K562 (cell line): ENCODE results near the gene SPEF1. TPM values are rescaled to one million over a fixed set of nuclear protein-coding genes. Genes with fewer than 3 reads are reported as not detected.

Source experiments
- ATAC-seq: fragments of 200-7000 bp; cut with Tn5 transposase; 3 replicates; pipeline ENCODE4 v1.9.1; 2020; ENCODE audit warnings: moderate library complexity
- BruUV-seq: library from RNA; stranded (reverse); fragments of 400-500 nt; replicated peaks from 2 replicates; lab custom pipeline; 2021; lab: Mats Ljungman, UMichigan
- CTCF ChIA-PET: fragments of 300-600 bp; formaldehyde crosslinking; extraction: SDS; loops from one replicate; lab custom pipeline; 2021; ENCODE audit warnings: low intra/inter-chr PET ratio; lab: Yijun Ruan, JAX
- POLR2A ChIA-PET: fragments of 300-600, 350-650 bp; sonication (Branson Sonifier 250); formaldehyde crosslinking; extraction: SDS; loops from one replicate; lab custom pipeline; 2021; ENCODE audit warnings: antibody characterized with exemption, inconsistent platforms; lab: Yijun Ruan, JAX
- DNase-seq, 4 experiments: peaks; one replicate each; pipeline versions ENCODE4 v3.0.0 to v3.0.0-alpha.2; 2011 to 2018; ENCODE audit warnings: low spot score in 3 of 4, mixed read lengths in 3 of 4; ENCODE audit errors: extremely low read depth in 1 of 4
- FAIRE-seq: peaks from 2 replicates; lab custom pipeline; 2011; peaks lifted over from hg19 to GRCh38; lab: Jason Lieb, UNC
- H2AFZ ChIP-seq: 2 replicates; pipeline ENCODE4 v1.6.0; 2011; ENCODE audit warnings: low read depth, low read length, control low read depth, inconsistent platforms
- H3K27ac ChIP-seq: fragments of 200-600 bp; 3 replicates; pipeline ENCODE4 v1.8.0; 2011; ENCODE audit warnings: low read depth, mild to moderate bottlenecking, control low read depth, inconsistent platforms, low read length, moderate library complexity, mixed read lengths; ENCODE audit errors: extremely low read depth
- H3K27me3 ChIP-seq, 2 experiments: fragments of 300-600 bp in 1 of 2; 2 replicates in 1 of 2; 3 replicates in 1 of 2; pipeline versions ENCODE4 v1.6.0 to v1.8.0; 2011; ENCODE audit warnings: inconsistent platforms in 2 of 2, low read length in 2 of 2, mild to moderate bottlenecking in 1 of 2, mixed read lengths in 1 of 2, moderate library complexity in 1 of 2; ENCODE audit not compliant: control insufficient read depth in 2 of 2, insufficient read depth in 2 of 2
- H3K36me3 ChIP-seq: fragments of 300-600 bp; 3 replicates; pipeline ENCODE4 v1.8.0; 2011; ENCODE audit warnings: mild to moderate bottlenecking, low read length, inconsistent platforms; ENCODE audit not compliant: control insufficient read depth, insufficient read depth
- H3K4me1 ChIP-seq, 2 experiments: fragments of 200-600 bp in 1 of 2; replicated peaks in 1 of 2; 2 replicates in 1 of 2; 3 replicates in 1 of 2; pipeline versions ENCODE4 v1.5.1 to v1.8.0; 2011; ENCODE audit warnings: inconsistent platforms in 2 of 2, low read length in 2 of 2, mild to moderate bottlenecking in 1 of 2, mixed read lengths in 1 of 2, moderate library complexity in 1 of 2; ENCODE audit not compliant: control insufficient read depth in 2 of 2, insufficient read depth in 2 of 2
- H3K4me2 ChIP-seq: 2 replicates; pipeline ENCODE4 v1.6.1; 2011; ENCODE audit warnings: low read length, control low read depth, inconsistent platforms, mixed read lengths; ENCODE audit not compliant: insufficient read depth
- H3K4me3 ChIP-seq: fragments of 200-600 bp; sonication (generic), shearing (Covaris generic); 2 replicates; pipeline ENCODE4 v1.5.1; 2016; ENCODE audit warnings: control low read depth, inconsistent platforms
- H3K79me2 ChIP-seq: fragments of 200-600 bp; 3 replicates; pipeline ENCODE4 v1.8.0; 2011; ENCODE audit warnings: low read length, inconsistent platforms; ENCODE audit not compliant: control insufficient read depth, insufficient read depth
- H3K9ac ChIP-seq, 2 experiments: 2 replicates each; pipeline versions ENCODE4 v1.6.0 to v1.6.1; 2011; ENCODE audit warnings: low read depth in 2 of 2, low read length in 2 of 2, control low read depth in 1 of 2, inconsistent platforms in 1 of 2, mild to moderate bottlenecking in 1 of 2, mixed read lengths in 1 of 2; ENCODE audit not compliant: insufficient read depth in 1 of 2
- H3K9me1 ChIP-seq: one replicate; pipeline ENCODE4 v1.6.0; 2011; ENCODE audit warnings: inconsistent platforms, mild to moderate bottlenecking, low read length, moderate library complexity; ENCODE audit not compliant: control insufficient read depth, insufficient read depth
- H3K9me3 ChIP-seq: replicated peaks from 2 replicates; pipeline ENCODE4 v1.5.1; 2011; ENCODE audit warnings: low read depth, low read length, inconsistent platforms; ENCODE audit not compliant: control insufficient read depth, insufficient read depth
- H4K20me1 ChIP-seq: replicated peaks from 2 replicates; pipeline ENCODE4 v1.6.1; 2011; ENCODE audit warnings: low read length, inconsistent platforms, mixed read lengths; ENCODE audit not compliant: control insufficient read depth, insufficient read depth
- CBFA2T3 ChIP-seq: fragments of 450-650 bp; IDR thresholded peaks from 2 replicates; pipeline ENCODE4 v1.6.1; 2017
- ELF4 ChIP-seq: fragments of 450-650 bp; formaldehyde crosslinking; IDR thresholded peaks from 2 replicates; pipeline ENCODE4 v1.4.0; 2022; ENCODE audit warnings: missing genetic modification characterization
- FOXK1 ChIP-seq: sonication (generic); formaldehyde crosslinking; IDR thresholded peaks from 2 replicates; pipeline ENCODE4 v1.8.0; 2022; ENCODE audit warnings: missing genetic modification reagents, mild to moderate bottlenecking, borderline replicate concordance
- NR2C2 ChIP-seq, 2 experiments: fragments of 200-800 bp in 1 of 2; sonication (Bioruptor generic) in 1 of 2; sonication (generic) in 1 of 2; formaldehyde crosslinking in 1 of 2; IDR thresholded peaks; 2 replicates each; pipeline versions ENCODE4 v1.6.1 to v1.8.0; 2016 to 2022; ENCODE audit warnings: mild to moderate bottlenecking in 1 of 2, missing compliant biosample characterization in 1 of 2, missing genetic modification characterization in 1 of 2, missing genetic modification reagents in 1 of 2
- NRF1 ChIP-seq, 2 experiments: fragments of 450-650 bp; IDR thresholded peaks in 1 of 2; conservative IDR thresholded peaks in 1 of 2; 2 replicates each; pipeline ENCODE4 v1.6.1; 2014; ENCODE audit warnings: mild to moderate bottlenecking in 2 of 2
- PHTF2 ChIP-seq: fragments of 250-450 bp; sonication (Bioruptor Pico); IDR thresholded peaks from 2 replicates; pipeline ENCODE4 v1.5.0; 2021; ENCODE audit warnings: mild to moderate bottlenecking
- SAFB2 ChIP-seq: fragments of 200-400 bp; formaldehyde crosslinking; IDR thresholded peaks from 2 replicates; pipeline ENCODE4 v1.6.1; 2018; ENCODE audit warnings: borderline replicate concordance, low read length, low read depth, moderate library complexity; ENCODE audit not compliant: severe bottlenecking
- ZNF699 ChIP-seq: fragments of 250-450 bp; sonication (Bioruptor Pico); IDR thresholded peaks from 2 replicates; pipeline ENCODE4 v1.8.0; 2021; ENCODE audit warnings: mild to moderate bottlenecking, moderate library complexity; ENCODE audit not compliant: insufficient replicate concordance
- ZNF764 ChIP-seq: fragments of 250-450 bp; sonication (Bioruptor Pico); IDR thresholded peaks from 2 replicates; pipeline ENCODE4 v1.4.0; 2020; ENCODE audit warnings: low read depth, mild to moderate bottlenecking, moderate library complexity
- ZNF830 ChIP-seq: fragments of 250-450 bp; sonication (Bioruptor Pico); IDR thresholded peaks from 2 replicates; pipeline ENCODE4 v1.5.0; 2021; ENCODE audit warnings: mild to moderate bottlenecking
- WGBS: fragments of 100-300 bp; shearing (Covaris generic); methylation state at CpG from one replicate; pipeline ENCODE4 v1.1.6; 2016; ENCODE audit warnings: low coverage, mixed read lengths; ENCODE audit not compliant: insufficient coverage; ENCODE audit errors: missing lambda C conversion rate; 5-methylcytosine and 5-hydroxymethylcytosine counted together
- in situ Hi-C: fragments of 300-500 bp; cut with MboI; formaldehyde crosslinking; loops from 4 replicates; pipeline ENCODE4 v1.15.0; 2018; ENCODE audit warnings: inconsistent platforms, mixed read lengths
- intact Hi-C: fragments of 100-400 bp; cut with micrococcal nuclease; formaldehyde crosslinking; loops from 2 replicates; pipeline ENCODE4 v1.14.2; 2022
- polyA plus RNA-seq, 8 experiments: library from polyadenylated mRNA; depleted of rRNA in 4 of 8; stranded (reverse) in 5 of 8; unstranded in 3 of 8; fragments of >200 nt; fragmentation: Nextera tagmentation in 2 of 8; fragmentation: Illumina TruSeq in 1 of 8; extraction: Ambion mirVana in 2 of 8; extraction: Trizol in 1 of 8; gene quantifications; 2 replicates each; pipeline versions ENCODE4 v1.2.1 to v1.2.3, GENCODE V29; 2011 to 2014; ENCODE audit warnings: inconsistent platforms in 1 of 8, missing spikeins in 1 of 8
- total RNA-seq, 7 experiments: library from RNA; depleted of rRNA in 6 of 7; stranded (reverse); fragments of >200 nt in 6 of 7; fragmentation: Illumina TruSeq in 2 of 7; extraction: Trizol in 2 of 7; gene quantifications; 2 replicates each; pipeline versions ENCODE4 v1.2.1 to v1.2.3, GENCODE V29; 2011 to 2021; ENCODE audit warnings: low replicate concordance in 1 of 7
- TF ChIP-seq, protein P1 (sequence below): sonication (generic); formaldehyde crosslinking; IDR thresholded peaks from 2 replicates; pipeline ENCODE4 v1.8.1; 2023; ENCODE audit warnings: mild to moderate bottlenecking, missing genetic modification reagents
- TF ChIP-seq, protein P2 (sequence below): fragments of 250-450 bp; sonication (Bioruptor Pico); IDR thresholded peaks from 2 replicates; pipeline ENCODE4 v1.4.0; 2020
- TF ChIP-seq, protein P3 (sequence below), 2 experiments: fragments of 150-350 bp in 1 of 2; IDR thresholded peaks; 2 replicates each; pipeline ENCODE4 v1.6.1; 2012 to 2016; ENCODE audit warnings: low read depth in 2 of 2, low read length in 2 of 2, mild to moderate bottlenecking in 1 of 2, moderate library complexity in 1 of 2

SPEF1 gene
- total and polyA plus RNA-seq, 9 of the 15 experiments (the other 6 are each of a cell fraction or from before 2014, with no cell fraction given): not detected

DNA sequence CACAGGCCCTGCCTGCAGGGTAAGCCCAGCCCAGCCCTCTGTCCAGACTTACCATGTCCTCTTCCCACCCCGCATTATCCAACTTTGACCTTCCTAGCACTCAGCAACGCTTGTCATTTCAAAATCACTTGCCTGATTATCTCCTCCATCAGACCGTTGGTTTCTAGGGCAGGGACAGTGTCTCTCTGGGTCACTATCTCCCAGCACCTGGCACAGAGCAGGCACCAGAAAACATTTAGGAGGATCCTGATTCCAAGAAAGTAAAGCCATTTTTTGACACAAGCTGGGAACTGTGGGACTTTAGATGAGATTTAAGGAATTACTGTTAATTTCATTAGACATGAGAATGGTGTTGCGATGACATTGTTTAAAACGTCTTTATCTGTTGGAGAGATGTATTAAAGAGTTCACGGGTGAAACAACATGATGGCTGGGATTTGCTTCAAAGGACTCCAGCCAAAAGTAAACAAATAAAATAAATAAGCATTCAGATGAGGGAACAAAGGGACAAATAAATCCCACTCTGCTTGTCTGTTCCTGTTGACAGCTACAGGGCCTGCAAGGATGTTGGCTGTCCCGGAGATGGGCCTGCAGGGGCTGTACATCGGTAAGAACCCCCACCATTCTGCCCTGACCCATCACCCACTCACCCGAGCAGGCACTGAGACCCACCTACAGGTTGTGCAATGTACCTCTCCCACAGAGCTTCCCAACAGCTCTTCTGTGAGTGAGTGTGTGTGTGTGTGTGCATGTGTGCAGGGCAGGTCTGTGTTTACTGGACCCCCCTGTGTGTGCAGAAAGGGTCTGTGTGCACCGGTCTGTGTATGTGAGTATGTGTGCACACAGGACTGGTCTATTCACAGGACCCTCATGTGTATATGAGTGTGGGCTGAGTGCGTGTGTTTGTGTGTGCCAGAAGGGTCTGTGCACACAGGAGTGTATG, 42.9 kb downstream of the SPEF1 start:
- POLR2A ChIA-PET: no interaction called here
- H3K4me1 ChIP-seq: peaks cover 3 to 20% of the 10 kb centered on the region in 2 experiments; a peak in 3 of 5 replicates
- BruUV-seq: no TSS peak
- no peaks in the 10 kb centered on the region for H3K9me3 ChIP-seq
- no peak overlapping the region for H3K4me2 ChIP-seq
- H2AFZ ChIP-seq: no peak overlapping the region
- H3K9me1 ChIP-seq: no peaks in the 10 kb centered on the region
- no peaks in the 10 kb centered on the region for H3K27me3 ChIP-seq
- CTCF ChIA-PET: interaction anchor here (0.6 kb wide), 1 partner anchor 51 kb away, joined by 4 read pairs; no protein-coding TSS in a partner anchor
- DNase-seq (no peak), FAIRE-seq (no peak), ATAC-seq (no peak)
- no peaks in the 10 kb centered on the region for H4K20me1 ChIP-seq
- intact Hi-C loops: no loop called here
- H3K4me3 ChIP-seq: no peak overlapping the region
- no peaks in the 10 kb centered on the region for H3K36me3 ChIP-seq
- TF ChIP-seq, protein P1, sequence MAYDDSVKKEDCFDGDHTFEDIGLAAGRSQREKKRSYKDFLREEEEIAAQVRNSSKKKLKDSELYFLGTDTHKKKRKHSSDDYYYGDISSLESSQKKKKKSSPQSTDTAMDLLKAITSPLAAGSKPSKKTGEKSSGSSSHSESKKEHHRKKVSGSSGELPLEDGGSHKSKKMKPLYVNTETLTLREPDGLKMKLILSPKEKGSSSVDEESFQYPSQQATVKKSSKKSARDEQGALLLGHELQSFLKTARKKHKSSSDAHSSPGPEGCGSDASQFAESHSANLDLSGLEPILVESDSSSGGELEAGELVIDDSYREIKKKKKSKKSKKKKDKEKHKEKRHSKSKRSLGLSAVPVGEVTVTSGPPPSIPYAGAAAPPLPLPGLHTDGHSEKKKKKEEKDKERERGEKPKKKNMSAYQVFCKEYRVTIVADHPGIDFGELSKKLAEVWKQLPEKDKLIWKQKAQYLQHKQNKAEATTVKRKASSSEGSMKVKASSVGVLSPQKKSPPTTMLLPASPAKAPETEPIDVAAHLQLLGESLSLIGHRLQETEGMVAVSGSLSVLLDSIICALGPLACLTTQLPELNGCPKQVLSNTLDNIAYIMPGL (CRISPR knock-in tag): no peak
- TF ChIP-seq FOXK1 (CRISPR knock-in tag) (no peak), NRF1 (conservative IDR thresholded peaks at IDR 0.05 in 1 of 2, IDR thresholded peaks at IDR 0.05 in 1 of 2) (no peak), ZNF699 (CRISPR knock-in tag) (no peak), NR2C2 (CRISPR knock-in tag; IDR thresholded peaks at IDR 0.05) (no peak), NR2C2 (tag; IDR thresholded peaks at IDR 0.05) (peak; percentile 70), ZNF830 (CRISPR knock-in tag) (no peak), CBFA2T3 (peak; percentile 3; the same call in 1 of the 2 replicates), SAFB2 (no peak), ELF4 (CRISPR knock-in tag) (no peak), PHTF2 (no peak), ZNF764 (CRISPR knock-in tag) (no peak)
- TF ChIP-seq, protein P2, sequence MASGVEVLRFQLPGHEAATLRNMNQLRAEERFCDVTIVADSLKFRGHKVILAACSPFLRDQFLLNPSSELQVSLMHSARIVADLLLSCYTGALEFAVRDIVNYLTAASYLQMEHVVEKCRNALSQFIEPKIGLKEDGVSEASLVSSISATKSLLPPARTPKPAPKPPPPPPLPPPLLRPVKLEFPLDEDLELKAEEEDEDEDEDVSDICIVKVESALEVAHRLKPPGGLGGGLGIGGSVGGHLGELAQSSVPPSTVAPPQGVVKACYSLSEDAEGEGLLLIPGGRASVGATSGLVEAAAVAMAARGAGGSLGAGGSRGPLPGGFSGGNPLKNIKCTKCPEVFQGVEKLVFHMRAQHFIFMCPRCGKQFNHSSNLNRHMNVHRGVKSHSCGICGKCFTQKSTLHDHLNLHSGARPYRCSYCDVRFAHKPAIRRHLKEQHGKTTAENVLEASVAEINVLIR: no peak
- TF ChIP-seq, protein P3, sequence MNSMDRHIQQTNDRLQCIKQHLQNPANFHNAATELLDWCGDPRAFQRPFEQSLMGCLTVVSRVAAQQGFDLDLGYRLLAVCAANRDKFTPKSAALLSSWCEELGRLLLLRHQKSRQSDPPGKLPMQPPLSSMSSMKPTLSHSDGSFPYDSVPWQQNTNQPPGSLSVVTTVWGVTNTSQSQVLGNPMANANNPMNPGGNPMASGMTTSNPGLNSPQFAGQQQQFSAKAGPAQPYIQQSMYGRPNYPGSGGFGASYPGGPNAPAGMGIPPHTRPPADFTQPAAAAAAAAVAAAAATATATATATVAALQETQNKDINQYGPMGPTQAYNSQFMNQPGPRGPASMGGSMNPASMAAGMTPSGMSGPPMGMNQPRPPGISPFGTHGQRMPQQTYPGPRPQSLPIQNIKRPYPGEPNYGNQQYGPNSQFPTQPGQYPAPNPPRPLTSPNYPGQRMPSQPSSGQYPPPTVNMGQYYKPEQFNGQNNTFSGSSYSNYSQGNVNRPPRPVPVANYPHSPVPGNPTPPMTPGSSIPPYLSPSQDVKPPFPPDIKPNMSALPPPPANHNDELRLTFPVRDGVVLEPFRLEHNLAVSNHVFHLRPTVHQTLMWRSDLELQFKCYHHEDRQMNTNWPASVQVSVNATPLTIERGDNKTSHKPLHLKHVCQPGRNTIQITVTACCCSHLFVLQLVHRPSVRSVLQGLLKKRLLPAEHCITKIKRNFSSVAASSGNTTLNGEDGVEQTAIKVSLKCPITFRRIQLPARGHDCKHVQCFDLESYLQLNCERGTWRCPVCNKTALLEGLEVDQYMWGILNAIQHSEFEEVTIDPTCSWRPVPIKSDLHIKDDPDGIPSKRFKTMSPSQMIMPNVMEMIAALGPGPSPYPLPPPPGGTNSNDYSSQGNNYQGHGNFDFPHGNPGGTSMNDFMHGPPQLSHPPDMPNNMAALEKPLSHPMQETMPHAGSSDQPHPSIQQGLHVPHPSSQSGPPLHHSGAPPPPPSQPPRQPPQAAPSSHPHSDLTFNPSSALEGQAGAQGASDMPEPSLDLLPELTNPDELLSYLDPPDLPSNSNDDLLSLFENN (IDR thresholded peaks at IDR 0.05; ENCODE audit: low read depth in 2 of 2, low read length in 2 of 2): no peak
- no peaks in the 10 kb centered on the region for H3K79me2 ChIP-seq
- no peak overlapping the region for H3K9ac ChIP-seq
- no peak overlapping the region for H3K27ac ChIP-seq
- in situ Hi-C loops: no loop called here
- WGBS: 24% methylated on average over 10 of the region's 11 CpGs
